Parietal lobe (tissue), 2 donors: ENCODE results near the gene PCSK7. TPM values are rescaled to one million over a fixed set of nuclear protein-coding genes. Genes with fewer than 3 reads are reported as not detected.

Source experiments
- small RNA-seq: library from RNA; depleted of rRNA; stranded (forward); fragments of <200 nt; gene quantifications from one replicate; pipeline ENCODE3, GENCODE V24; 2014; ENCODE audit warnings: low replicate concordance
- total RNA-seq: library from RNA; depleted of rRNA; stranded (reverse); fragments of >200 nt; gene quantifications from one replicate; pipeline ENCODE4 v1.2.3, GENCODE V29; 2014

PCSK7 gene, protein sequence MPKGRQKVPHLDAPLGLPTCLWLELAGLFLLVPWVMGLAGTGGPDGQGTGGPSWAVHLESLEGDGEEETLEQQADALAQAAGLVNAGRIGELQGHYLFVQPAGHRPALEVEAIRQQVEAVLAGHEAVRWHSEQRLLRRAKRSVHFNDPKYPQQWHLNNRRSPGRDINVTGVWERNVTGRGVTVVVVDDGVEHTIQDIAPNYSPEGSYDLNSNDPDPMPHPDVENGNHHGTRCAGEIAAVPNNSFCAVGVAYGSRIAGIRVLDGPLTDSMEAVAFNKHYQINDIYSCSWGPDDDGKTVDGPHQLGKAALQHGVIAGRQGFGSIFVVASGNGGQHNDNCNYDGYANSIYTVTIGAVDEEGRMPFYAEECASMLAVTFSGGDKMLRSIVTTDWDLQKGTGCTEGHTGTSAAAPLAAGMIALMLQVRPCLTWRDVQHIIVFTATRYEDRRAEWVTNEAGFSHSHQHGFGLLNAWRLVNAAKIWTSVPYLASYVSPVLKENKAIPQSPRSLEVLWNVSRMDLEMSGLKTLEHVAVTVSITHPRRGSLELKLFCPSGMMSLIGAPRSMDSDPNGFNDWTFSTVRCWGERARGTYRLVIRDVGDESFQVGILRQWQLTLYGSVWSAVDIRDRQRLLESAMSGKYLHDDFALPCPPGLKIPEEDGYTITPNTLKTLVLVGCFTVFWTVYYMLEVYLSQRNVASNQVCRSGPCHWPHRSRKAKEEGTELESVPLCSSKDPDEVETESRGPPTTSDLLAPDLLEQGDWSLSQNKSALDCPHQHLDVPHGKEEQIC
- 48.5 TPM for total RNA-seq

GRCh38 chr11:117231842-117232091 lies at the start of gene PCSK7:
TSS of gene PCSK7 (minus strand) at chr11:117232073. CDS start at chr11:117229844, 2,229 bp downstream.

GRCh38 chr11:117232092-117232878 lies 412 bp upstream of the PCSK7 start, which contains the start of gene RNF214:
TSS of gene RNF214 (plus strand) at chr11:117232671. CDS start at chr11:117234273, 1,602 bp downstream.

DNA sequence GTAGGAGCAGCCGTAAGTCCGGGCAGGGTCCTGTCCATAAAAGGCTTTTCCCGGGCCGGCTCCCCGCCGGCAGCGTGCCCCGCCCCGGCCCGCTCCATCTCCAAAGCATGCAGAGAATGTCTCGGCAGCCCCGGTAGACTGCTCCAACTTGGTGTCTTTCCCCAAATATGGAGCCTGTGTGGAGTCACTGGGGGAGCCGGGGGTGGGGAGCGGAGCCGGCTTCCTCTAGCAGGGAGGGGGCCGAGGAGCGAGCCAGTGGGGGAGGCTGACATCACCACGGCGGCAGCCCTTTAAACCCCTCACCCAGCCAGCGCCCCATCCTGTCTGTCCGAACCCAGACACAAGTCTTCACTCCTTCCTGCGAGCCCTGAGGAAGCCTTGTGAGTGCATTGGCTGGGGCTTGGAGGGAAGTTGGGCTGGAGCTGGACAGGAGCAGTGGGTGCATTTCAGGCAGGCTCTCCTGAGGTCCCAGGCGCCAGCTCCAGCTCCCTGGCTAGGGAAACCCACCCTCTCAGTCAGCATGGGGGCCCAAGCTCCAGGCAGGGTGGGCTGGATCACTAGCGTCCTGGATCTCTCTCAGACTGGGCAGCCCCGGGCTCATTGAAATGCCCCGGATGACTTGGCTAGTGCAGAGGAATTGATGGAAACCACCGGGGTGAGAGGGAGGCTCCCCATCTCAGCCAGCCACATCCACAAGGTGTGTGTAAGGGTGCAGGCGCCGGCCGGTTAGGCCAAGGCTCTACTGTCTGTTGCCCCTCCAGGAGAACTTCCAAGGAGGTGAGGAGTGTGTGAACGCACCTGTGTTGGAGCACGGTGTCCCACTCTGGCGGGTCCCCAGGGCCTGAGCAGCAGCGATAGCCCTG lies 32.6 kb downstream of the PCSK7 start, which contains the start of gene TAGLN:
Gene TAGLN (plus strand): TSS at position 318 of the 863 bp plus-strand sequence. CDS start 3,644 bp downstream, outside the sequence.

GRCh38 chr11:117178210-117179034 lies 53.5 kb downstream of the PCSK7 start, which contains the start of gene SIDT2:
TSS of gene SIDT2 (plus strand) at chr11:117178743. CDS start at chr11:117179264, 521 bp downstream.

Small RNAs within 50 kb of the gene (small RNA-seq; reads per million reads assigned to genes)
- gene RF00564: not detected

Other genes starting within 250 kb of the PCSK7 start
- 57.3 TPM for gene SIK3, start 133.6 kb downstream of the PCSK7 start, total RNA-seq
- gene PAFAH1B2, start 87.8 kb downstream of the PCSK7 start, total RNA-seq: 156 TPM
- 19.7 TPM for gene SIDT2, start 53.3 kb downstream of the PCSK7 start, total RNA-seq
- gene TAGLN, start 32.7 kb downstream of the PCSK7 start, total RNA-seq: 6.3 TPM
- 37.9 TPM for gene RNF214, start 598 bp upstream of the PCSK7 start, total RNA-seq
- gene BACE1-AS, start 59.3 kb upstream of the PCSK7 start, total RNA-seq: 13.8 TPM
- 39.1 TPM for gene BACE1, start 84.2 kb upstream of the PCSK7 start, total RNA-seq
- 47.3 TPM for gene CEP164, start 95.8 kb upstream of the PCSK7 start, total RNA-seq